ENCODE results near the gene NPTX1.

- TF ChIP-seq POLR2AphosphoS5 (IDR thresholded peaks at IDR 0.05) (no peak), REST (IDR thresholded peaks at IDR 0.05; ENCODE audit: borderline replicate concordance) (no peak)
These were observed 35.1 kb upstream of the NPTX1 start for GRCh38 chr17:80511222-80512180.

All from neural cell (in vitro differentiated cells).